HL-60 (cell line): ENCODE data around the gene CHL1.

Experiments
- GABPA ChIP-seq: IDR thresholded peaks from 2 replicates; pipeline ENCODE4 v1.6.1; 2012; ENCODE audit warnings: low read depth
- POLR2AphosphoS5 ChIP-seq: IDR thresholded peaks from 2 replicates; pipeline ENCODE4 v1.6.1; 2012; ENCODE audit warnings: low read depth
- SPI1 ChIP-seq: IDR thresholded peaks from 2 replicates; pipeline ENCODE4 v1.6.1; 2012; ENCODE audit warnings: low read depth, mild to moderate bottlenecking, borderline replicate concordance
- TF ChIP-seq, protein P1 (sequence below): IDR thresholded peaks from one replicate; pipeline ENCODE4 v1.5.1; 2011; ENCODE audit warnings: low read length, control low read depth, inconsistent platforms; ENCODE audit not compliant: insufficient read depth

DNA sequence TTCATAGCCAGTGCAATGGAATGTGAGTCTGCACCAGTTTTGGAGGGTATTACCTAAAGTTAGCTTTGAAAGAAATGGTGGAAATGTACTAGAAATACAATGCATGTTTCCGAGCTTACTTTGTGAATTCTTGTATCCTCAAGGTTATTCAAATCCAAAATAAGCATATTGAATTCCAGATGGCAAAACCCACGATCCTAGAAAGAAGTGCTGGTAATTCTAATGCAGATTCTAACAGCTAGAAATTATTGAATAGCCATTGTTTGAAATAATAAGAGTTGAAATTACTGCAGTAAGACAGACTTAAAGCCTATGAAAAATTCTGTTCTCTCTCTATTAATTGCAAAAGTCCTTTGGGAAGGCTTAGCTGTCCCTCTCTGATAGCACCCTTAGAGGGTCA, 258.4 kb downstream of the CHL1 start:
- TF ChIP-seq POLR2AphosphoS5 (no peak), SPI1 (no peak), GABPA (no peak)
- TF ChIP-seq, protein P1, sequence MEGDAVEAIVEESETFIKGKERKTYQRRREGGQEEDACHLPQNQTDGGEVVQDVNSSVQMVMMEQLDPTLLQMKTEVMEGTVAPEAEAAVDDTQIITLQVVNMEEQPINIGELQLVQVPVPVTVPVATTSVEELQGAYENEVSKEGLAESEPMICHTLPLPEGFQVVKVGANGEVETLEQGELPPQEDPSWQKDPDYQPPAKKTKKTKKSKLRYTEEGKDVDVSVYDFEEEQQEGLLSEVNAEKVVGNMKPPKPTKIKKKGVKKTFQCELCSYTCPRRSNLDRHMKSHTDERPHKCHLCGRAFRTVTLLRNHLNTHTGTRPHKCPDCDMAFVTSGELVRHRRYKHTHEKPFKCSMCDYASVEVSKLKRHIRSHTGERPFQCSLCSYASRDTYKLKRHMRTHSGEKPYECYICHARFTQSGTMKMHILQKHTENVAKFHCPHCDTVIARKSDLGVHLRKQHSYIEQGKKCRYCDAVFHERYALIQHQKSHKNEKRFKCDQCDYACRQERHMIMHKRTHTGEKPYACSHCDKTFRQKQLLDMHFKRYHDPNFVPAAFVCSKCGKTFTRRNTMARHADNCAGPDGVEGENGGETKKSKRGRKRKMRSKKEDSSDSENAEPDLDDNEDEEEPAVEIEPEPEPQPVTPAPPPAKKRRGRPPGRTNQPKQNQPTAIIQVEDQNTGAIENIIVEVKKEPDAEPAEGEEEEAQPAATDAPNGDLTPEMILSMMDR: no peak
